Neural crest cell (in vitro differentiated cells): ENCODE data around the gene SHMT1. TPM values are rescaled to one million over a fixed set of nuclear protein-coding genes. Genes with fewer than 3 reads are reported as not detected.
"Not testable (repeated sequence)": the region's sequence is repeated elsewhere in the genome, so short reads cannot be mapped to it uniquely, and the experiment has no call there.

Source experiments
- DNase-seq: peaks from one replicate; pipeline ENCODE4 v3.0.0; 2021; ENCODE audit warnings: low read depth, mixed read lengths, low spot score
- H3K27ac Mint-ChIP-seq: one replicate; pipeline ENCODE4 v1.8.0; 2021; ENCODE audit warnings: mild to moderate bottlenecking, mixed read lengths; ENCODE audit not compliant: unreplicated experiment
- H3K27me3 Mint-ChIP-seq: 2 replicates; pipeline ENCODE4 v1.8.0; 2021; ENCODE audit warnings: low read depth, mild to moderate bottlenecking, mixed read lengths
- H3K36me3 Mint-ChIP-seq: 2 replicates; pipeline ENCODE4 v1.8.0; 2021; ENCODE audit warnings: low read depth, mild to moderate bottlenecking, mixed read lengths
- H3K4me1 Mint-ChIP-seq: 2 replicates; pipeline ENCODE4 v1.8.0; 2021; ENCODE audit warnings: mixed read lengths
- H3K4me3 Mint-ChIP-seq: one replicate; pipeline ENCODE4 v1.8.0; 2021; ENCODE audit warnings: mild to moderate bottlenecking, mixed read lengths
- H3K9me3 Mint-ChIP-seq: 2 replicates; pipeline ENCODE4 v1.8.0; 2021; ENCODE audit warnings: mixed read lengths
- total RNA-seq: library from RNA; stranded (reverse); gene quantifications from 2 replicates; pipeline ENCODE4 v1.2.1, GENCODE V29; 2021
- TF ChIP-seq, protein P1 (sequence below): fragments of 200-600 bp; sonication (generic); conservative IDR thresholded peaks from 2 replicates; pipeline ENCODE4 v1.5.0; 2021; ENCODE audit warnings: antibody characterized with exemption, mild to moderate bottlenecking

SHMT1 gene
- total RNA-seq, 1 donor from 2014 or later, result 43.9 TPM

DNA sequence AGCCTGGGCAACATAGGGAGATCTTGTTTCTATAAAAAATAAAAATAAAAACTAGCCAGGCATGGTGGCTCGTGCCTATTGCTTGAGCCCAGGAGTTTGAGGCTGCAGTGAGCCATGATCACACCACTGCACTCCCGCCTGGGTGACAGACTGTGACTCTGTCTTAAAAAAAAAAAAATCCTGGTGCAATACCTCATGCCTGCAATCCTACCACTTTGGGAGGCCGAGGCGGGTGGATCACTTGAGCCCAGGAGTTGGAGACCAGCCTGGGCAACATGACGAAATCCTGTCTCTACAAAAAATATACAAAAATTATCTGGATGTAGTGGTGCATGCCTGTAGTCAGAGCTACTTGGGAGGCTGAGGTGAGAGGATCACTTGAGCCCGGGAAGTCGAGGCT lies 20.9 kb upstream of the SHMT1 start:
- DNase-seq, H3K27ac Mint-ChIP-seq, H3K9me3 Mint-ChIP-seq, H3K4me3 Mint-ChIP-seq, H3K4me1 Mint-ChIP-seq, H3K36me3 Mint-ChIP-seq, H3K27me3 Mint-ChIP-seq: not testable (repeated sequence)

DNA sequence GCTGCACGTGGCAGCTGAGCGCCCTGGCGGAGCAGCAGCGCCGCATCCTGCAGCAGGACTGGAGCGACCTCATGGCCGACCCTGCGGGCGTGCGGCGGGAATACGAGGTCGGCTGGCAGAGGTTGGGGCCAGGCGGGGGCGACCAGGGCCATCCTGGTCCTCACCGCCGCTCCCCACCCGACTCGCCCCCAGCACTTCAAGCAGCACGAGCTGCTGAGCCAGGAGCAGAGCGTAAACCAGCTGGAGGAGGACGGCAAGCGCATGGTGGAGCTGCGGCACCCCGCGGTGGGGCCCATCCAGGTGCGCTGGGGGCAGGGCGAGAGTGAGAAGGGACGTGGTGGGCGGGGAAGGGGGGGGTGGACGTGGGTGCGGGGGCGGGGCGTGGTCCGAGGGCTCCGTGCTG lies 19.7 kb upstream of the SHMT1 start:
- not testable (repeated sequence) for H3K4me1 Mint-ChIP-seq, H3K9me3 Mint-ChIP-seq, H3K27me3 Mint-ChIP-seq, H3K36me3 Mint-ChIP-seq, H3K4me3 Mint-ChIP-seq, DNase-seq, H3K27ac Mint-ChIP-seq

- TF ChIP-seq, protein P1, sequence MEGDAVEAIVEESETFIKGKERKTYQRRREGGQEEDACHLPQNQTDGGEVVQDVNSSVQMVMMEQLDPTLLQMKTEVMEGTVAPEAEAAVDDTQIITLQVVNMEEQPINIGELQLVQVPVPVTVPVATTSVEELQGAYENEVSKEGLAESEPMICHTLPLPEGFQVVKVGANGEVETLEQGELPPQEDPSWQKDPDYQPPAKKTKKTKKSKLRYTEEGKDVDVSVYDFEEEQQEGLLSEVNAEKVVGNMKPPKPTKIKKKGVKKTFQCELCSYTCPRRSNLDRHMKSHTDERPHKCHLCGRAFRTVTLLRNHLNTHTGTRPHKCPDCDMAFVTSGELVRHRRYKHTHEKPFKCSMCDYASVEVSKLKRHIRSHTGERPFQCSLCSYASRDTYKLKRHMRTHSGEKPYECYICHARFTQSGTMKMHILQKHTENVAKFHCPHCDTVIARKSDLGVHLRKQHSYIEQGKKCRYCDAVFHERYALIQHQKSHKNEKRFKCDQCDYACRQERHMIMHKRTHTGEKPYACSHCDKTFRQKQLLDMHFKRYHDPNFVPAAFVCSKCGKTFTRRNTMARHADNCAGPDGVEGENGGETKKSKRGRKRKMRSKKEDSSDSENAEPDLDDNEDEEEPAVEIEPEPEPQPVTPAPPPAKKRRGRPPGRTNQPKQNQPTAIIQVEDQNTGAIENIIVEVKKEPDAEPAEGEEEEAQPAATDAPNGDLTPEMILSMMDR, result no peak
- Mint-ChIP-seq H3K9me3 (no peaks in the 10 kb centered on the region), H3K36me3 (no peaks in the 10 kb centered on the region), H3K27me3 (no peaks in the 10 kb centered on the region), H3K4me1 (no peaks in the 10 kb centered on the region), H3K4me3 (no peak overlapping the region), H3K27ac (no peak overlapping the region)
- no peak for DNase-seq
Measured at GRCh38 chr17:18382441-18383078, 19.2 kb upstream of the SHMT1 start.

GRCh38 chr17:18381953-18382245 lies 18.5 kb upstream of the SHMT1 start:
- no peak overlapping the region for H3K27ac Mint-ChIP-seq
- no peak overlapping the region for H3K4me3 Mint-ChIP-seq
- no peaks in the 10 kb centered on the region for H3K4me1 Mint-ChIP-seq
- H3K27me3 Mint-ChIP-seq, result no peaks in the 10 kb centered on the region
- TF ChIP-seq, protein P1, result no peak
- no peaks in the 10 kb centered on the region for H3K36me3 Mint-ChIP-seq
- no peak for DNase-seq
- no peaks in the 10 kb centered on the region for H3K9me3 Mint-ChIP-seq

- no peaks in the 10 kb centered on the region for H3K36me3 Mint-ChIP-seq
- no peak overlapping the region for H3K4me3 Mint-ChIP-seq
- H3K4me1 Mint-ChIP-seq, result no peaks in the 10 kb centered on the region
- H3K27ac Mint-ChIP-seq, result no peak overlapping the region
- DNase-seq, result no peak
- H3K27me3 Mint-ChIP-seq, result no peaks in the 10 kb centered on the region
- no peaks in the 10 kb centered on the region for H3K9me3 Mint-ChIP-seq
- TF ChIP-seq, protein P1, result no peak
Measured at GRCh38 chr17:18381158-18381952, 18.0 kb upstream of the SHMT1 start.

DNA sequence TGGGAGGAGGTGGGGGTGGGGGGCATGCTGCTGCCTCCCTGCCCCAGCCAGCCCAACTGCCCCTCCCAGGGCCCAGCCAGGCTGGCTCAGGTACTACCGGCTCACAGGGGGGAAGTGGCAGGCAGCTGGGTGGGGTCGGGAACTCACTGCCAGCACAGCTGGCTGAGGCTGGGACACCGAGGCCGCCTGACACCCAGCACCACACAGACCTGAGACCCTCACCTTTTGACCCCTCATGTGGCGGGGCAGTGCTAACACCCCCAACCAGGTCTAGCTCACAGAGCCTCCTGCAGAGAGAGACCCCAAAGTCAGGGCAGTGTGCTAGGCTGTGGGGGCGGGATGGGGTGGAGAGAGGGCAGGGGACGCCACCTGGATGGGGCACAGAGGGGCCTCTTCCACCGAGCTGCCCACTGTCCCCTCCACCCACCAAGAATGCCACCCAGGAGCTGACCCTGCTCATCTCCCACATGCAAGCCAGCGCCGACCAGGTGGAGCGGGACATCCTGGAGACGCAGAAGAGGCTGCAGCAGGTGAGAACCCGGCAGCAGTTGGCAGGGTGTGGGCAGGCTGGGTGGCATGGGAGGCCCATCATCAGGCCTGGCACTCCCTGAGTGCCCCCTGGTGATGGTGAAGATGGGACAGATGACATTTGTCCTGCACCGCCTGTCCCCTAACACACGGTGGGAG lies 17.3 kb upstream of the SHMT1 start:
- DNase-seq, result no peak
- Mint-ChIP-seq H3K9me3 (no peaks in the 10 kb centered on the region), H3K27ac (no peak overlapping the region), H3K36me3 (no peaks in the 10 kb centered on the region), H3K4me3 (no peak overlapping the region), H3K4me1 (no peaks in the 10 kb centered on the region), H3K27me3 (no peaks in the 10 kb centered on the region)
- TF ChIP-seq, protein P1, result no peak
